GM12878 (cell line): ENCODE data around the gene CLIP3. TPM values are rescaled to one million over a fixed set of nuclear protein-coding genes. Genes with fewer than 3 reads are reported as not detected.

Experiments
- ATF7 ChIP-seq: fragments of 450-650 bp; IDR thresholded peaks from 2 replicates; pipeline ENCODE4 v1.6.1; 2016; ENCODE audit warnings: low read depth, mild to moderate bottlenecking
- BCL11A ChIP-seq: IDR thresholded peaks from 2 replicates; pipeline ENCODE4 v1.6.1; 2011; ENCODE audit warnings: low read depth, low read length
- BHLHE40 ChIP-seq, 2 experiments: fragments of 450-650 bp in 1 of 2; IDR thresholded peaks; 2 replicates each; pipeline ENCODE4 v1.6.1; 2011 to 2017; ENCODE audit warnings: low read depth in 2 of 2, borderline replicate concordance in 1 of 2, improper control_type of control experiment in 1 of 2, low read length in 1 of 2, mild to moderate bottlenecking in 1 of 2
- CEBPB ChIP-seq, 2 experiments: fragments of 150-350 bp in 1 of 2; IDR thresholded peaks; 2 replicates each; pipeline ENCODE4 v1.6.1; 2012 to 2014; ENCODE audit warnings: low read depth in 2 of 2, low read length in 2 of 2, borderline replicate concordance in 1 of 2, inconsistent platforms in 1 of 2
- DPF2 ChIP-seq: fragments of 450-650 bp; IDR thresholded peaks from 2 replicates; pipeline ENCODE4 v1.6.1; 2017; ENCODE audit warnings: mild to moderate bottlenecking
- KAT2A ChIP-seq: conservative IDR thresholded peaks from 2 replicates; pipeline ENCODE4 v1.6.1; 2011; ENCODE audit warnings: low read depth, low read length; ENCODE audit not compliant: control insufficient read depth
- LARP7 ChIP-seq: fragments of 450-650 bp; IDR thresholded peaks from 2 replicates; pipeline ENCODE4 v1.6.1; 2017; ENCODE audit warnings: mild to moderate bottlenecking
- NFXL1 ChIP-seq: fragments of 450-650 bp; IDR thresholded peaks from 2 replicates; pipeline ENCODE4 v1.6.1; 2017; ENCODE audit warnings: antibody characterized with exemption, mild to moderate bottlenecking, borderline replicate concordance
- POU2F2 ChIP-seq: IDR thresholded peaks from 3 replicates; pipeline ENCODE4 v1.6.1; 2011; ENCODE audit warnings: low read depth, mild to moderate bottlenecking, low read length, borderline replicate concordance
- RAD21 ChIP-seq: IDR thresholded peaks from 2 replicates; pipeline ENCODE4 v1.6.1; 2011; ENCODE audit warnings: mild to moderate bottlenecking, low read depth, low read length, moderate library complexity; ENCODE audit not compliant: insufficient read depth
- SMAD5 ChIP-seq: IDR thresholded peaks from 2 replicates; pipeline ENCODE4 v1.6.1; 2016; ENCODE audit warnings: antibody characterized with exemption, low read depth
- SMARCA5 ChIP-seq: fragments of 450-650 bp; IDR thresholded peaks from 2 replicates; pipeline ENCODE4 v1.6.1; 2017; ENCODE audit warnings: mild to moderate bottlenecking
- SMC3 ChIP-seq: IDR thresholded peaks from 2 replicates; pipeline ENCODE4 v1.6.1; 2011; ENCODE audit warnings: low read length, improper control_type of control experiment, borderline replicate concordance
- SP1 ChIP-seq: IDR thresholded peaks from one replicate; pipeline ENCODE4 v1.6.1; 2011; ENCODE audit warnings: low read depth, low read length
- SPI1 ChIP-seq: IDR thresholded peaks from 2 replicates; pipeline ENCODE4 v1.6.1; 2011; ENCODE audit warnings: low read depth, mild to moderate bottlenecking, low read length, moderate library complexity, borderline replicate concordance; ENCODE audit not compliant: insufficient read depth
- STAT3 ChIP-seq: IDR thresholded peaks from 2 replicates; pipeline ENCODE4 v1.6.1; 2011; ENCODE audit warnings: low read depth, low read length, improper control_type of control experiment
- SUZ12 ChIP-seq: fragments of 200-600 bp; sonication (generic); IDR thresholded peaks from one replicate; pipeline ENCODE4 v1.6.1; 2018; ENCODE audit warnings: antibody characterized with exemption, mild to moderate bottlenecking; ENCODE audit not compliant: unreplicated experiment
- ZNF24 ChIP-seq: fragments of 450-650 bp; IDR thresholded peaks from 2 replicates; pipeline ENCODE4 v1.6.1; 2017; ENCODE audit warnings: antibody characterized with exemption, mild to moderate bottlenecking
- ZSCAN29 ChIP-seq: fragments of 450-650 bp; IDR thresholded peaks from 2 replicates; pipeline ENCODE4 v1.6.1; 2017; ENCODE audit warnings: mild to moderate bottlenecking, moderate library complexity
- polyA plus RNA-seq, 11 experiments: library from polyadenylated mRNA; depleted of rRNA in 4 of 11; unstranded in 6 of 11; stranded (reverse) in 5 of 11; fragments of >200 nt; fragmentation: Nextera tagmentation in 4 of 11; fragmentation: Illumina TruSeq in 1 of 11; extraction: Ambion mirVana in 4 of 11; extraction: Trizol in 1 of 11; gene quantifications; 1 replicate in 1 of 11; 2 replicates in 10 of 11; pipeline versions ENCODE4 v1.2.1 to v1.2.3, GENCODE V29; 2011 to 2016; ENCODE audit warnings: inconsistent platforms in 2 of 11, missing spikeins in 2 of 11, low read depth in 1 of 11
- total RNA-seq, 4 experiments: library from RNA; depleted of rRNA in 3 of 4; stranded (reverse); fragments of >200 nt in 3 of 4; fragmentation: Illumina TruSeq in 1 of 4; extraction: Trizol in 1 of 4; gene quantifications; 2 replicates each; pipeline versions ENCODE4 v1.2.1 to v1.2.3, GENCODE V29; 2013 to 2021
- TF ChIP-seq, protein P1 (sequence below): fragments of 450-650 bp; IDR thresholded peaks from 2 replicates; pipeline ENCODE4 v1.6.1; 2018; ENCODE audit warnings: mild to moderate bottlenecking, low read depth, moderate library complexity; ENCODE audit not compliant: partially characterized antibody
- TF ChIP-seq, protein P2 (sequence below): IDR thresholded peaks from 2 replicates; pipeline ENCODE4 v1.6.1; 2012; ENCODE audit warnings: improper control_type of control experiment, low read depth, low read length; ENCODE audit not compliant: insufficient replicate concordance
- TF ChIP-seq, protein P3 (sequence below): IDR thresholded peaks from 2 replicates; pipeline ENCODE4 v1.6.1; 2011; ENCODE audit warnings: borderline replicate concordance, low read depth, mild to moderate bottlenecking, moderate library complexity, low read length; ENCODE audit not compliant: insufficient read depth, poor library complexity, severe bottlenecking

CLIP3 gene
- total and polyA plus RNA-seq, 10 of the 15 experiments (the other 5 are each of a cell fraction or from before 2014, with no cell fraction given), result 0.09 to 2.7 (median 0.45) TPM; not detected in 1

- TF ChIP-seq, protein P1, sequence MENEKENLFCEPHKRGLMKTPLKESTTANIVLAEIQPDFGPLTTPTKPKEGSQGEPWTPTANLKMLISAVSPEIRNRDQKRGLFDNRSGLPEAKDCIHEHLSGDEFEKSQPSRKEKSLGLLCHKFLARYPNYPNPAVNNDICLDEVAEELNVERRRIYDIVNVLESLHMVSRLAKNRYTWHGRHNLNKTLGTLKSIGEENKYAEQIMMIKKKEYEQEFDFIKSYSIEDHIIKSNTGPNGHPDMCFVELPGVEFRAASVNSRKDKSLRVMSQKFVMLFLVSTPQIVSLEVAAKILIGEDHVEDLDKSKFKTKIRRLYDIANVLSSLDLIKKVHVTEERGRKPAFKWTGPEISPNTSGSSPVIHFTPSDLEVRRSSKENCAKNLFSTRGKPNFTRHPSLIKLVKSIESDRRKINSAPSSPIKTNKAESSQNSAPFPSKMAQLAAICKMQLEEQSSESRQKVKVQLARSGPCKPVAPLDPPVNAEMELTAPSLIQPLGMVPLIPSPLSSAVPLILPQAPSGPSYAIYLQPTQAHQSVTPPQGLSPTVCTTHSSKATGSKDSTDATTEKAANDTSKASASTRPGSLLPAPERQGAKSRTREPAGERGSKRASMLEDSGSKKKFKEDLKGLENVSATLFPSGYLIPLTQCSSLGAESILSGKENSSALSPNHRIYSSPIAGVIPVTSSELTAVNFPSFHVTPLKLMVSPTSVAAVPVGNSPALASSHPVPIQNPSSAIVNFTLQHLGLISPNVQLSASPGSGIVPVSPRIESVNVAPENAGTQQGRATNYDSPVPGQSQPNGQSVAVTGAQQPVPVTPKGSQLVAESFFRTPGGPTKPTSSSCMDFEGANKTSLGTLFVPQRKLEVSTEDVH, result no peak
- no peak; the same call in 2 of the 3 replicates for TF ChIP-seq POU2F2
- TF ChIP-seq SMARCA5, result no peak
- no peak for TF ChIP-seq KAT2A
- TF ChIP-seq BHLHE40 (IDR thresholded peaks at IDR 0.05; ENCODE audit: borderline replicate concordance in 1 of 2, low read depth in 2 of 2, low read length in 1 of 2), result peak; percentile 99 to 100
- no peak; the same call in none of the 2 replicates for TF ChIP-seq SMAD5
- TF ChIP-seq LARP7, result no peak
- TF ChIP-seq ZNF24, result no peak
- peak; percentile 60 for TF ChIP-seq ATF7
- no peak for TF ChIP-seq RAD21
- no peak for TF ChIP-seq NFXL1
- TF ChIP-seq DPF2, result peak; percentile 3; the same call in 1 of the 2 replicates
- TF ChIP-seq, protein P2, sequence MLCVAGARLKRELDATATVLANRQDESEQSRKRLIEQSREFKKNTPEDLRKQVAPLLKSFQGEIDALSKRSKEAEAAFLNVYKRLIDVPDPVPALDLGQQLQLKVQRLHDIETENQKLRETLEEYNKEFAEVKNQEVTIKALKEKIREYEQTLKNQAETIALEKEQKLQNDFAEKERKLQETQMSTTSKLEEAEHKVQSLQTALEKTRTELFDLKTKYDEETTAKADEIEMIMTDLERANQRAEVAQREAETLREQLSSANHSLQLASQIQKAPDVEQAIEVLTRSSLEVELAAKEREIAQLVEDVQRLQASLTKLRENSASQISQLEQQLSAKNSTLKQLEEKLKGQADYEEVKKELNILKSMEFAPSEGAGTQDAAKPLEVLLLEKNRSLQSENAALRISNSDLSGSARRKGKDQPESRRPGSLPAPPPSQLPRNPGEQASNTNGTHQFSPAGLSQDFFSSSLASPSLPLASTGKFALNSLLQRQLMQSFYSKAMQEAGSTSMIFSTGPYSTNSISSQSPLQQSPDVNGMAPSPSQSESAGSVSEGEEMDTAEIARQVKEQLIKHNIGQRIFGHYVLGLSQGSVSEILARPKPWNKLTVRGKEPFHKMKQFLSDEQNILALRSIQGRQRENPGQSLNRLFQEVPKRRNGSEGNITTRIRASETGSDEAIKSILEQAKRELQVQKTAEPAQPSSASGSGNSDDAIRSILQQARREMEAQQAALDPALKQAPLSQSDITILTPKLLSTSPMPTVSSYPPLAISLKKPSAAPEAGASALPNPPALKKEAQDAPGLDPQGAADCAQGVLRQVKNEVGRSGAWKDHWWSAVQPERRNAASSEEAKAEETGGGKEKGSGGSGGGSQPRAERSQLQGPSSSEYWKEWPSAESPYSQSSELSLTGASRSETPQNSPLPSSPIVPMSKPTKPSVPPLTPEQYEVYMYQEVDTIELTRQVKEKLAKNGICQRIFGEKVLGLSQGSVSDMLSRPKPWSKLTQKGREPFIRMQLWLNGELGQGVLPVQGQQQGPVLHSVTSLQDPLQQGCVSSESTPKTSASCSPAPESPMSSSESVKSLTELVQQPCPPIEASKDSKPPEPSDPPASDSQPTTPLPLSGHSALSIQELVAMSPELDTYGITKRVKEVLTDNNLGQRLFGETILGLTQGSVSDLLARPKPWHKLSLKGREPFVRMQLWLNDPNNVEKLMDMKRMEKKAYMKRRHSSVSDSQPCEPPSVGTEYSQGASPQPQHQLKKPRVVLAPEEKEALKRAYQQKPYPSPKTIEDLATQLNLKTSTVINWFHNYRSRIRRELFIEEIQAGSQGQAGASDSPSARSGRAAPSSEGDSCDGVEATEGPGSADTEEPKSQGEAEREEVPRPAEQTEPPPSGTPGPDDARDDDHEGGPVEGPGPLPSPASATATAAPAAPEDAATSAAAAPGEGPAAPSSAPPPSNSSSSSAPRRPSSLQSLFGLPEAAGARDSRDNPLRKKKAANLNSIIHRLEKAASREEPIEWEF, result no peak
- TF ChIP-seq, protein P3, sequence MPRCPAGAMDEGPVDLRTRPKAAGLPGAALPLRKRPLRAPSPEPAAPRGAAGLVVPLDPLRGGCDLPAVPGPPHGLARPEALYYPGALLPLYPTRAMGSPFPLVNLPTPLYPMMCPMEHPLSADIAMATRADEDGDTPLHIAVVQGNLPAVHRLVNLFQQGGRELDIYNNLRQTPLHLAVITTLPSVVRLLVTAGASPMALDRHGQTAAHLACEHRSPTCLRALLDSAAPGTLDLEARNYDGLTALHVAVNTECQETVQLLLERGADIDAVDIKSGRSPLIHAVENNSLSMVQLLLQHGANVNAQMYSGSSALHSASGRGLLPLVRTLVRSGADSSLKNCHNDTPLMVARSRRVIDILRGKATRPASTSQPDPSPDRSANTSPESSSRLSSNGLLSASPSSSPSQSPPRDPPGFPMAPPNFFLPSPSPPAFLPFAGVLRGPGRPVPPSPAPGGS, result no peak
- no peak for TF ChIP-seq BCL11A
- TF ChIP-seq STAT3, result no peak
- no peak for TF ChIP-seq CEBPB (IDR thresholded peaks at IDR 0.05; ENCODE audit: borderline replicate concordance in 1 of 2, low read depth in 2 of 2, low read length in 2 of 2)
- TF ChIP-seq SPI1, result no peak
- TF ChIP-seq SMC3, result no peak
- no peak for TF ChIP-seq SUZ12
- no peak for TF ChIP-seq ZSCAN29
- TF ChIP-seq SP1, result peak; percentile 62
Measured at GRCh38 chr19:36054119-36054732, 21.6 kb upstream of the CLIP3 start, which contains the start of gene THAP8 (continued).
